WERI-Rb-1 (cell line): Measurements from ENCODE around the gene ABCA8.

Source experiments
- DNase-seq: peaks from one replicate; pipeline ENCODE4 v3.0.0-alpha.2; 2020
- H3K27ac ChIP-seq: fragments of 250-450 bp; sonication (Bioruptor Pico); 2 replicates; pipeline ENCODE4 v1.5.1; 2020; ENCODE audit warnings: mild to moderate bottlenecking, moderate library complexity
- H3K27me3 ChIP-seq: fragments of 250-450 bp; sonication (Bioruptor Pico); 2 replicates; pipeline ENCODE4 v1.5.1; 2021; ENCODE audit warnings: mild to moderate bottlenecking, low read depth, moderate library complexity; ENCODE audit not compliant: insufficient read depth, severe bottlenecking
- H3K36me3 ChIP-seq: fragments of 250-450 bp; sonication (Bioruptor Pico); 2 replicates; pipeline ENCODE4 v1.5.1; 2020; ENCODE audit warnings: mild to moderate bottlenecking, moderate library complexity
- H3K4me3 ChIP-seq: 2 replicates; pipeline ENCODE4 v1.5.1; 2011; ENCODE audit warnings: low read depth, mild to moderate bottlenecking, control low read depth, low read length
- H3K9me3 ChIP-seq: fragments of 250-450 bp; sonication (Bioruptor Pico); 2 replicates; pipeline ENCODE4 v1.5.1; 2021; ENCODE audit warnings: mild to moderate bottlenecking, moderate library complexity; ENCODE audit not compliant: severe bottlenecking
- TF ChIP-seq, protein P1 (sequence below): IDR thresholded peaks from 2 replicates; pipeline ENCODE4 v1.5.1; 2011; ENCODE audit warnings: low read depth, mild to moderate bottlenecking, control low read depth, inconsistent platforms, low read length

The ABCA8 gene

DNA sequence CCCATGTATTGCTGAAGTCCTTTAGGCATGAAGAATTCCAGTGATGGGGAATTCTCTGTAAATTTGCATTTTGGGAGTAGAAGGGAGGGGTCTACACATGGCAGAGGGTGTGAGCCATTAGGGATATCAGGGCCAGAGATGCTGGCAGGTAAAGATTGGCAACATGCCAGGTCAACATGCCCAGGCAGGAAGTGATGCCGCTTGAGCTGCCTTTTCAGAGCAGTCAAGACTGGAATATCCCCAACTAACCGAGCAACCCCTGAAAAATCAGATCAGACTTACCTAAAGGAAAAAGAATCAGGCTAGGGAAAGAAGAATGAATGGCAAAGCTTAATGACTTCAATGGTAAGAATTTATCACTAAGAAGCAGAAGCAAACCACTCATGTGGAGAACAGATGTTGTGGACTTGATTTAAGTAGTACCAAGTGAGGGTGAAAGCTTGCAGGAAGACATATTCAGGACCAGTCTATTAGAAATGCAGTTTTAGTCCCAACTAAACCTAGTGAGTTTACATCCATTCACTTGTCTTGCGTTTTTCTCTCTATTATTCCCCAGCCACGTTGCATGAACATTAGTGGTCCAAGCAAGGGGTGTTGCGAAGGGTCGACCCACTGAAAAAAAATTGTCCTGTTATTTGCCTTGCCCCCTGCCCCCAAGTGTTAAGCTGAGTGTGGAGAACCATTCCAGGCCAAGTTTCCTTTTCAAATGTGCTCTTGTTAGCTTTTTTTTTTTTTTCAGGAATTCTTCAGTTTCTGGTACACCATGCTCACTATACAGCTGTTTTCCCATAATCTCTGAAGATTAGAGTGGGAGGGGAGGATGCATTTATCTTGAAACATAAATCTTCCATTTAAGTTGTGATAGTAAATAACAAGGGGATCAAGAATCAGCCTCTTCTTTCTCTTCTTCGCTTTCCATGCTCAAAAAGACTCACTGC lies 105.2 kb downstream of the ABCA8 start:
- TF ChIP-seq, protein P1, sequence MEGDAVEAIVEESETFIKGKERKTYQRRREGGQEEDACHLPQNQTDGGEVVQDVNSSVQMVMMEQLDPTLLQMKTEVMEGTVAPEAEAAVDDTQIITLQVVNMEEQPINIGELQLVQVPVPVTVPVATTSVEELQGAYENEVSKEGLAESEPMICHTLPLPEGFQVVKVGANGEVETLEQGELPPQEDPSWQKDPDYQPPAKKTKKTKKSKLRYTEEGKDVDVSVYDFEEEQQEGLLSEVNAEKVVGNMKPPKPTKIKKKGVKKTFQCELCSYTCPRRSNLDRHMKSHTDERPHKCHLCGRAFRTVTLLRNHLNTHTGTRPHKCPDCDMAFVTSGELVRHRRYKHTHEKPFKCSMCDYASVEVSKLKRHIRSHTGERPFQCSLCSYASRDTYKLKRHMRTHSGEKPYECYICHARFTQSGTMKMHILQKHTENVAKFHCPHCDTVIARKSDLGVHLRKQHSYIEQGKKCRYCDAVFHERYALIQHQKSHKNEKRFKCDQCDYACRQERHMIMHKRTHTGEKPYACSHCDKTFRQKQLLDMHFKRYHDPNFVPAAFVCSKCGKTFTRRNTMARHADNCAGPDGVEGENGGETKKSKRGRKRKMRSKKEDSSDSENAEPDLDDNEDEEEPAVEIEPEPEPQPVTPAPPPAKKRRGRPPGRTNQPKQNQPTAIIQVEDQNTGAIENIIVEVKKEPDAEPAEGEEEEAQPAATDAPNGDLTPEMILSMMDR = no peak
- Histone ChIP-seq H3K9me3 (no peaks in the 10 kb centered on the region), H3K4me3 (no peak overlapping the region), H3K27me3 (no peaks in the 10 kb centered on the region), H3K36me3 (no peaks in the 10 kb centered on the region), H3K27ac (no peak overlapping the region)
- no peak for DNase-seq

DNA sequence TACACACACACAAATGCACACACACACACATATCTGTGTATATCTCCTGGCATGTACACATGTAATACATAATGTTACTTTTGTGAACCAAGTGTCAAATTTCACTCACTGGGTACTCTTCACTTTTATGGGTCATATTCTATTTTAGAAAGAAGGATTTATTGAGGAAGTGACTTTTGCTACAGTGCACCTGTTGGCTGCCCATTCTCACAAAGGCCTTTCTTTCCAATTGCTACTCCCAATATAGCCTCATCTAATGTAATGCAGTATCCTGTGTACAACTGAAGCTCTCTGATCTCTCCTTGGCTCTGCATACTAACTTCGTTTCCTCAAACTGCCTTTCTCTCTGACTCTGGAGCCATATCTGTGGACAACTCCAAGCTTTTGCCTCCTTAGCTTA lies 107.5 kb downstream of the ABCA8 start:
- Histone ChIP-seq H3K4me3 (no peak overlapping the region), H3K27ac (no peak overlapping the region), H3K27me3 (no peaks in the 10 kb centered on the region), H3K9me3 (no peaks in the 10 kb centered on the region), H3K36me3 (no peaks in the 10 kb centered on the region)
- DNase-seq = no peak
- TF ChIP-seq, protein P1 = no peak

DNA sequence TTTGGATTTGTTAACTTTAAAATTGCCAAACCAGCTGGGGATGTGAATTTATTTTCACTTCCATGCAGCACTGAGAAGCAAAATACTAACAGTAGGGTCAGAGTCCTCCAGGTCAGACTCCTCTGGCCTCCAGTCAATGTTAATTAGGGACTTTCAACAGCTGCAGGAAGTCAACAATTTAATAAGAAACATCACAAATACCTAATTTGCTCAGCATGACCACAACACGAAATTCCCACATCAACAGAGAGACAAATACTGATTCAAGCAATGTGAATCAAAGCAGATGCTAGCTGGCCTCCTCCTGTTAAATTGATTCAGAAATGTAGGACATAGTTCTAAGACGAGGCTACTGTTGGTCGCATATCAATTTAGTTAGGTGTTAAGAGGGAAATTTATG lies 111.7 kb downstream of the ABCA8 start:
- TF ChIP-seq, protein P1 = no peak
- H3K36me3 ChIP-seq = no peaks in the 10 kb centered on the region
- H3K27me3 ChIP-seq = no peaks in the 10 kb centered on the region
- no peak for DNase-seq
- no peak overlapping the region for H3K4me3 ChIP-seq
- no peak overlapping the region for H3K27ac ChIP-seq
- no peaks in the 10 kb centered on the region for H3K9me3 ChIP-seq

DNA sequence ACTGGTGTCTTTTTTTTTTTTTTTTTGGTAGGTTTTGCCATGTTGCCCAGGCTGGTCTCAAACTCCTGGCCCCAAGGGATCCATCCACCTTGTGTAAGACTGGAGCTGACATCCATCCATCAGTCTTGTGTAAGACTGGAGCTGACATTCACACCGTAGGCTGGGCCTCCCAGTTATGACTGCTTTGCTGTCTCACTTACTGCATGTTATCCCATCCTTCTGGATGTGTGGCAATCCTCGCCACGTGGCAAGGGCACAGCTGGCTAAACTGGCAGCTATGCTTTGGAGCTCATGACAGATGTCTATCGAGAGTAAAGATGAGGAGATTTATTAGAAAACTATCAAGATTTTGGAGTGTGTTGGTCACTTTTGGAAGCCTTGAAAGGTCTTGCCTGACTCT lies 115.1 kb downstream of the ABCA8 start:
- Histone ChIP-seq H3K36me3 (no peaks in the 10 kb centered on the region), H3K4me3 (no peak overlapping the region), H3K27ac (no peak overlapping the region), H3K27me3 (no peaks in the 10 kb centered on the region), H3K9me3 (no peaks in the 10 kb centered on the region)
- TF ChIP-seq, protein P1 = no peak
- DNase-seq = no peak

DNA sequence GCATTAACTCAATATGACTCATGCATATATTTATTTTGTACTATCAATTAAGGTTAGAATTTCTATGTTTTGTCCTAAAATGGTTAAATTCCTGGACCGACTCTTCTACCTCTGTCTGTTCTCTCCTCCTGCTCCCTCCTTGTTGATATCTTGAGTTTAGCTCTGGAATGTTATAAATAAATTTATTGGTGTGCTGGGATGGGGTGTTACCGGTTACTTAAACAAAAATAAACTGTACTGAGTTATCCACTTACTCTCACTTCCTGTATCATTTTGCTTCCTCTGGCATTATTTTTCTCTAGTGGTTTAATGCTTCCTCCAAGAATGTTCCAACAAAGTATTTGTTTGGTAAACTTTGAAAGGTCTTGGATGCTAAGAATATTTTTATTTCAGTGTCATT lies 120.1 kb downstream of the ABCA8 start:
- TF ChIP-seq, protein P1 = no peak
- no peak overlapping the region for H3K27ac ChIP-seq
- no peaks in the 10 kb centered on the region for H3K36me3 ChIP-seq
- no peak overlapping the region for H3K4me3 ChIP-seq
- no peak for DNase-seq
- no peaks in the 10 kb centered on the region for H3K27me3 ChIP-seq
- H3K9me3 ChIP-seq = no peaks in the 10 kb centered on the region
